HG03060 (cell line): ENCODE measurements around the gene ELMO1.

Experiments
- ATAC-seq: cut with Tn5 transposase; IDR thresholded peaks from one replicate; pipeline ENCODE4 v1.9.1; 2021; ENCODE audit warnings: low read depth, moderate number of reproducible peaks; ENCODE audit not compliant: unreplicated experiment

Gene ELMO1

DNA sequence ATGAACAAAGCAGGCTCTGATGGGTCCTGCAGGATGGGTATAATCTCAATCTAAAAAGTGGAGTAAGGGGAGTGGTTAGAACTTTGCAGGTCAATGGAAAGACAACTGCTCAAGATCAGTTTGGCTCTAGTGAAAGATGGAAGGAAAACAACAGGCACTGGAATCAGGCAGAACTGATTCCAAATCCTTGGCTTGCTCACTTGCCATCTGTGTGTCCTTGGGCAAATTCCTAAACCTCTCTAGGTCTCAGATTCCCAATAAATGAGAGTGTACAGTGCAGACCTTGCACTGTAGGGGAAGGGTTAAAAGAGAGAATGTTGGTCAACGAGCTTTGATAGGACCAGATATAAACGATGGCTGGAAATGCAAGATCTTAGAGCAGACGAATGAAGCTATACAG is 538.3 kb downstream of the ELMO1 start:
- no peak for ATAC-seq

DNA sequence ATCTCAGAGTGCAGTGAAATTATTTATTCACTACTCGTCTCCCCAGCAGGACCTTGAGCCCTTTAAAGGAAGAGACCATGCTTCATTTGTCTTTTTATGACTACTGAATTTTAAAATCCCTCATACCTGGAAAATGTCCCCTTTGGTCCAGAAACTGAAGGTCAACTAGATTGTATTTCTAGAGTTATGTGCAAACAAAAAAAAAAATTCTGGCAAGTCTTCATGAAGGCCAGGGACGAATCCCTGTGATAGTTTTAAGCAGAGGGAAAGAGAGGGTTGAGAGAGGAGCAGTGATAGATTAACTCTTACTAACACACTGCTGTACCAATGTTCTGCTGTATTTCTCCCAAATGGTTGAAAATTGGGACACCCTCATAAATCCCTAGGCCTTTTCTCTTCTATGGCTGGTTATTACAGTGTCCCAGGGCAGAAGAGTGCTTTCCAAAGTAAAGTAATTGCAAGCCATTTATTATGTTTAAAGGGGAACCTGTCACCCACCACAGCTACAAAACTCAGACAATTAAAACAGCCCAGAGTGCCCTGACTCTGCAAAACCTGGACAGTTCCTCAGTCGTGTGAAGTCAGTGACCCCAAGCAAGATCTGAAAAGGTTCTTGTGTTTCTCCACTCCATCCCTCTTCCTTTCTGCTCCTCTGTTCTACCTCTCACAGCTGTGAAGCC is 541.6 kb downstream of the ELMO1 start:
- no peak for ATAC-seq

DNA sequence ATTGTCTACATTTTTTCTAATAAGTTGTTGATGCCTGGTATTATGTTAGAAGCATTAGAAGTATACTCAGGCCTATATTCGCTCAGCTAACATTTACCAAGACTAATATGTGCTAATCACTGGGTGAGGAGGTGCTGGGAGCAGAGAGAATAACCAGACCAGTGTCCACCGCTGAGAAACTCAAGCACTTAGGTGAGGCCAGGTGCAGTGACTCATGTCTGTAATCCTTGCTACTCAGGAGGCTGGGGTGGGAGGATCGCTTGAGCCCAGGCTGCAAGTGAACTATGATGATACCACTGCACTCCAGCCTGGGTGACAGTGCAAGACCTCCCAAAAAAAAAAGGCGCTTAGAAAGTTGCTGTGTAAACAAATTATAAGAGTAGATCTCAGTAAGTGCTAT is 542.2 kb downstream of the ELMO1 start:
- no peak for ATAC-seq

DNA sequence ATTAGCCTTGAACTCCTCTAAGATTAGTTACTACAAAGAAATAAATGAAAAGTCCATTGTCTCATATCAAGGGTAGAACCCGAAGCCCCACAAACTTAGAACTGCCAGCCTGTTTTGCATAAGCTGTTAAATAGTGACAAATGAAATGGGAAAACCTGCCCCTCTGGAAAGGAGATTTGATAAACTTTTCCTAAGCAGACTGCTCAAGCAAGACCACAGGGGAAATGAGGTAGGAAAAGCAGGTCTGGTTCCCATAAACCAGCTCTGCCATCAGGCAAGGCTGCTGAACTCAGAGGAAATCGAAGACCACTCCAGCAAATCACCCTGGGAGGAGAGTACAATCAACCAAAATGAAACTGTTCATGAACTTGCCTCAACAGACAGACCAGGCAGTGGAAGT is 542.8 kb downstream of the ELMO1 start:
- ATAC-seq: no peak

DNA sequence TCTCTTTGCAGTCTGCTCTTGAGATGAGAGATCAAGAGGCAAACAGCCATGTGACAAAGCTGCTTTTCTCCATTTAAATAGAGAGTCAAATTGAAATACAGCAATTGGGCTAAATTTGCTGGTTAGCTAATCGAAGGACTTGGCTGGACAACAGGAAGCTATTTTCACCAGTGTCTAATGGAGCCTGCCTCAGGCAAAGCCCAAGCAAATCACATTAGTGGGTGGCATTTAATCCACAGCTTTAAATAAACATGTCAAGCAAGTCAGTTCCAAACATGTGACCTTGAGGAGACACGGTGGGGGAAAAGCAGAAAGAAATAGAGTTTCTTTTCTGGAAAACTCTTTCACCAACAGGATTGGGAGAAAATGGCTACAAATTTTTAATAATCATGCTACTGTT is 543.9 kb downstream of the ELMO1 start:
- no peak for ATAC-seq

DNA sequence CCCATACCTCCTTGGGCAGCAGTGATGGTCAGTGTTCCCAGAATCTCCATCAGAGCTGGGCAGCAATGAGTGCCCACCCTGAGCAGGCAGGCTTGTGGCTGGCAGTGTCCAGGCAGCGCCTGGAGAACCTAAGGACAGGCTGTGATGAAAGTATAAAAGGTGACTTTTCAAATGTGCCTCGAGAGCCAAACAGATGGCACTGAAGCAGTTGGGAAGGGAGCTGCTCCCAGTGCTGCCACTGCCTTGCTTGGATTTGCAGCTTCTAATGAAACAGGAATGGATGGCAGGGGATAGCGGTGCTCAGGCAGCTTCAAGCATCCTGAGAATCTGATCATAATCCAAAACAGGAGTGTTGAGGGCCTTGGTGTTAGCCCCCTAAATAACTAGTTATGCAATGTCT is 544.6 kb downstream of the ELMO1 start:
- no peak for ATAC-seq

DNA sequence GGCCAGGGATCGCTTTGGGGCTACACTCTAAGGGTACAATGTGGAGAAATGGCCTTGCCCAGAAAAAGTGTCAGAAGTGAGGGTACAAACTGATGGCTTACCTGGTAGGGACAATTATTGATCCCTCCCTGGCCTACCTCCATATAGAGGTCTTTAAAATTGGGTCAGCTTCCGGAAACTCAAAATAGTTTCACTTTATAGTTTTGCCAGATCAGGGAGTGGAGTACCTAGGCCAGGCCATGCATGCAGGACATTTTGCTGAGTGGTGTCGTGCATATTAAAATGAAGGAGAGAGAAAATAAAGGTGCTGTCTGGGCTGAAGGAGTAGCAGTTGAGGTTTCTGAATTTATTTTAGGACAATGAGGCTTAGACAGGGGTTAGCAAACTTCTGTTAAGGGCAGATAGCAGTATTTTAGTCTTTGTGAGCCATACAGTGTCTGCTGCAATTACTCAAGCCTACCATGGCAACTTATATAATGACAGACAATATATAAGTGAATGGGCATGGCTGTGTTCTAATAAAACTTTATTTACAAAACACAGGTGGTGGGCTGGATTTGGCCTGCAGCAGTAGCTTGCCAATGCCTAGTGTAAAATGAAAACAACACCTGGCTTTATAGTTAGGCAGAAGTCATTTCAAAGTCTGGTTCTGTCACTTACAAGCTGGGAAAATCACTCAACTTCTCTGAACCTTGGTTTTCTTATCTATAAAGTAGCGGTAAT is 547.5 kb downstream of the ELMO1 start:
- no peak for ATAC-seq

DNA sequence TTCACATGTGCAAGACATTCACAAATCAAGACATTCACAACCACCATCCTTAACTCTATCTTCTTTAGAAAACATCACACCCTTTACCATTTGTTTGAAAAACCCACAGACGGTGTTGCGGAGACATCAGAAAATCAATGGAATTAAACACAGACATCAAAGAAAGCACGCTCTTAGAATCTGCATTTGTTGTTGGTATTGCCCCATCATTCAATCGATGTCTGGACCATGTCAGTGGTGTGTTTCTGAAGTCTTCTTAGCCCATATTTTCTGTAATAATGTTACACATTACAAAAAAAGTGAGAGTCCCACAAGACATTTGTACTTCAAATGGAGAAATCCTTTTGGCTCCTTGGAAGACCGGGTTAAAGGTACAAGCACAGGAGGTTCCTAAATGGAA is 550.5 kb downstream of the ELMO1 start:
- no peak for ATAC-seq

DNA sequence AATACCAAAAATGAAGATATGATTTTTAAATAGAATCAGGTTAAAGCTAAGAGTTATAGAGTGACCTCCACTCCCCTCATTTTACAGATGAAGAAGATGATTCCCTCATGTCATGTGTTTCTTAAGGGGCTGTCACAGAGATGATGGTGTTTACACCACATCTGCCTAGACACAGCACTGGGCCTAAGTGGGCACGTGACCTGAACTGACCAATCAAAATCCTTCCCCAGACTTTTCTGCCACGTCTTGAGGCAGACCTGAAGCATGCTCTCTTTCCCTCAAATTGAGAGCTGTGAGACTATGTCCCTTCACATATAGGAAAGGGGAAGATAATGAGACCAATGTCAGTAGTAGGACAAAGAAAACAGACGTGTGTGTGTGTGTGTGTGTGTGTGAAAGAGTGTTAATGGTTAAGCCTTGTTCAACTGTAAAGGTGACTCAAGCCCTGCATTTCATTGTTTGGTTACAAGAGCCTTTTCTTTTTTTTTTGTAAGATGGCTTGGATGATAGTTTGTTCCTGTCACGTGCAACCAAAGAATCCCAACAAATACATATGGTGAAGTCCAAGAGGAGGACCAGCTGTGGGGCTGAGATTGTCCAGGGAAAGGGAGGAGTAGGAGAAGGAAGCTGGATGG is 551.6 kb downstream of the ELMO1 start:
- ATAC-seq: no peak

DNA sequence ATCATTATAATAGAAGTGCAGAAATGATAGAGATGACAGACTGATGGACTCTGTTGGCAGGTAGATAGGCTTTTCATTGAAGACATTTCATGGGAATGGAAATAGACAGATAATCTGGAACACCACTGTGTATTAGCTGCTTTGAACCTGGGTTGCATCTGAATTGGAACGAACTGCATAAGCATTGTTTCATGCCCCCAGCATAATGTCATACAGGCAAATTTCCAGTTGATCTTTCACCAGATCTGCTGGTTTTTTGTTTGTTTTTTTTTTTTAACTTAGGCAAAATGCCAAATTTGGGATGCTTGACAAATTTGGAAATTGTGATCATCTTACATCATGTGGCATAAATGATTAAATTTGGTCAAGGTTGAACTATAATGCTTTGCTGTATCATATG is 552.2 kb downstream of the ELMO1 start:
- no peak for ATAC-seq

DNA sequence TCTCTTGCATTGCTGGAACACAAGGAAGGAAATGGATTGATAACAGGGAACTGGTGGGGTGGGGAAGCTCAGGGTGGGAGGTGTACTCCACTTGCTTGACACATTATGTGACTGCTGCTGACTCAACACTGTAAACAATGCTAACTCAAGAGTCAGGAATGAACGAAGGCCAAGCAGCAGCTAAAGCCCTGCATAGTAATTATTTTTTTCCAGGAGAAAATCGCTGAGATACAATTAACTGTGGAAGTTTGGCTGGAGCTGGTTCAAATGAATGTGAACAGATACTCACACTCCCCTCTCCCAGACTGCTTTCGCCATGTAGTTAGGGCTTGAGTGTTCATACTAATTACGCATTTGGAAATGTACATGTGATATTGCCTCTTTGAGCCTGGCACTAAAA is 553.5 kb downstream of the ELMO1 start:
- no peak for ATAC-seq

DNA sequence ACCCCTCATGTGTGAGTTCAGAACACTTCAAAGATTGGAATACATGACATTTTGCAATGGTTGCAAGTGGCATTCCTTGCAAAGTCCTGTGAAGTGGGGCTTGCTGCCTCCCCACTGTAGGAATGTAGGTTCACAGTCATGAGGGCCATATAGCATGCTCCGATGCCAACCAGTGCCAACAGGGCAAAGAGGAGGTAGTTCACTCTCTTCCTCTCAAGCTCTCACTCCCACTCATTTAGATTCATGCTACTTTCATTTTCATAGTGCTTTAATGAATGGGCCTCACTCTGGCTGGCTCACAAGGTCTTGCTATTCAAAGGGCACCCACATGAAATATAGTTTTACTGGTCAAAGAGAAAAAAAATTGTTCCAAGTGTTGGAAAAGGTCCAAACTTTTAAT is 554.5 kb downstream of the ELMO1 start:
- no peak for ATAC-seq

DNA sequence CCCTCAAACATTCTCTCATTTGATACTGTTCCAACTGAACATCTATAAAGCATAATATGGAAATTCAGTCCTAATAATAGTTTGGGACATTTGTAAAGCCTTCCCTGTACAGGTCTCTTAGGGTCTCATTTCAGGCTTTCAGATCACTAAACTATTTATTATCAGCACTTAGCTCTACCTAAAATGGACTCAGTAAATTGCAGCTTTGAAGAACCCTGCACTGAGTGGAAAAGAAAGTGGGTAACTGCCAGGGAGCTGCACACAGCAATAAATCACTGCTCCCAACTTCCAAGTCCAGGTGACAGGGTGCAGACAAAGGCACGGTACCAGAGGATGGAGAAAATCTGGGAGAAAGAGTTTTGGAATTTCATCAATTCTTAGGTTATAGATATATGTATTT is 559.5 kb downstream of the ELMO1 start:
- ATAC-seq: no peak

DNA sequence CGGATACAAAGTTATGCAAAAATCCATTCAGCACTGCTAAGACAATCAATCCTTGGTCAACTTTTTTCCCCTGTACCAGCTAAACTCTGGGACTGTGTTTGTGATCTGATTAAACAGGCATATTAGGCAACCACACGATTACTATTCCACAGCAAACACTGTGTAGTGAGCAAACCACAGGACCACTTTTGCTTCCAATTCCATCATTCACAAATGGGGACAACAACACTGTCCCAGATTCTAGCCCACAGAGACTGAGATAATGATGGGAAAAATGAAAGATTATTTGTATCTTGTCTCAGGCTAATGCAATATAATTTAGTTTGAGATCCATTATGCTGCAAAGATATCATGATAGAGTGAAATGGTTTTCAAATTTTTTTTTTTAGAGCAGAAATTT is 560.7 kb downstream of the ELMO1 start:
- no peak for ATAC-seq

DNA sequence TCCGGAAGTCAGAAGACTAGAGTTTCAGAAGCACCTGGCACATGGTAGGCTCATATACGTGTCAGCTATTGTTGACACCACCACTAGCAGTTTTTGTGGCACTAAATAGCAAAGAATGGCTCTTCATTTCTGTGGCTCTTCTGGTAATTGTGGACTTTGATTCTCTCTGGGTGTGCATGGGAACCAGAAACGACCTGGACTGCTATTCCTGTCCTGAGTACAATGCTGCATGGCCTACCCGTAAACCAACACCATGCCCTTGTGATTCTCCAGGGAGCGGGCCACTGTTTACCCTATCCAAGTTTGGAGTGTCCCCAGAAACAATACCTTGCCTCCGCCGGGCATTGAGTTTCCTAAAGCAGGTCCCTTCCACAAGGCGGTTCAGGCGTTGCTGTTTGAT is 561.4 kb downstream of the ELMO1 start:
- ATAC-seq: no peak

DNA sequence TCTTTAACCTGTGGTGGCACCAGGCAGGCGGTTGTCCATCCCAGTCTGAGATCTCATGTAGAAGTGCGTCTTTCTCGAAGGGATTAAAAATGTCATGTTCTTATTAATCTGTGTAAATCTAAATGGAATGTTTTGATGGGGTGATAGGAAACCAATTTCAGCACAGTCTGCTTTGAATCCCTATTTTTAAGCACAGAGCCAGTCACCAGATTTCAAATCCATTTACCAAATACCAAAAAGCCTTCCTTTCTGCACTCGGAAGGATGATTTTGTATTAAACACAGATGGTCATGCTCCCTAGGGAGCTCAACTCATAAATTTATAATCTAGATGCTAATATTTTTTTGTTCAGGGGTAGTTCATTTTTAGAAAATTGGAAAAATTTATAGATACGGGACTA is 563.8 kb downstream of the ELMO1 start:
- ATAC-seq: no peak

DNA sequence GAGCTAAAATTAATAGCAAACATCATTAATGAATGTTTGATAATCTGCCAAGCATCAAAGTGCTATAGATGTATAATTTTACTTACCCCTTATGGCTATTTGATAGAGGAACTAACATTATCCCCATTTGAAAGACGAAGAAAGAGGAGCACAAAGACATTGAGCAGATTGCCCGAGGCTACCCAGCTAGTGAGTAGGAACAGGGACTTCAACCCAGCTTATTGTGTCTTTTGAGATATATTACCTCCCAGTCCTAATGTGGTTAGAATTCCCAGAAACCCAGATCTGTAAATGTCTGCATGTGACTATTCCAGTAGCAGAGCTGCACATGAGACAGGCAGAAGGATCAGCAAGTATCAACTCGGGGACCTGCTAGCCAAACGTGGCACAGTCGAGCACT is 564.3 kb downstream of the ELMO1 start:
- no peak for ATAC-seq

DNA sequence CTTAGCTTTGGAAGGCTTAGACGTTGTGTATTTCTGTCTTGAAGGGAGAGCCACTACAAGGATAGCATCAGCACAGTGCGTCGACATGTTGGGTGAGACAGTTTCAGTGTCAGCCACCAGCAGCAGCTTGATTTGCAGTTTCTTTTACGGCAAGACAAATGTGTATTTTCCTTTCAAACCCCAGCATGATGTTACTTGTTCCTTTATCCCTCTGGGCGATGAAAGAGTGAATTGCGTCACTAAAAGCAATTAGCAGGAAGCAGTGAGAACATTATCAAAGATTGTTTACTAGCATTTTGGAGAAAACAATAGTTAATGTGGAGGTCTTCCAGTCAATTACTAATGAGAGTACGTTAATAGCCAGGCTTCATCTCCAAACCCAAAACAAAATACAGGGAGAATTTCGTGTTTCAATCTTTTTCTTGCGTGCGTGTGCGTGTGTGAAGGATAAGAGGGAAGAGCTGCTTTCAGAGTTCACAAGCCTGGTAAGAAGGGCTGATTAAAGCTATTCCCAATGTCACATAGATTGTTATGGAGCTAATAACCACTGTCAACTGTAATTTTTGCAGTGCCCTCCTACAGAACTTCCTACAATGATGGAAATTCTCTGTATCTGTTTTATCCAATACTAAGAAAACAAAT is 567.3 kb downstream of the ELMO1 start:
- no peak for ATAC-seq

DNA sequence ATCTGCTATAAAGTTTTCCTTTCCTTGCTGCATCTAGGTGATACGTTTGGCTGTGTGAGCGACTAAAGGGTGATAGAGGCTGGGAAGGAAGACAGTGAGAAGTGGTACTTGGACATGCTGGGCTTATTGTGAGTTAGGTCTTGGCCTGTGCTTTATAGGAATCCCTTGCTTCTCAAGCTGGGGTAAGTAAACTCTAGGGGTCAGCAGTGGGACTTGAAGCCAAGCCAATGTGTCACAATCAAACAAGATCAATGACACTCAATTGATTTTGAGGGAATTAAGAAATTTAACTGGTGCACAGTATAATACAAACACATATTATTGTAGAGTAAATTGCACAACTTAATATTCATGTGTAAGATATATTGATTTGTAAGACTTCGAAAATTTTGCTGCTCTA is 568.6 kb downstream of the ELMO1 start:
- no peak for ATAC-seq

DNA sequence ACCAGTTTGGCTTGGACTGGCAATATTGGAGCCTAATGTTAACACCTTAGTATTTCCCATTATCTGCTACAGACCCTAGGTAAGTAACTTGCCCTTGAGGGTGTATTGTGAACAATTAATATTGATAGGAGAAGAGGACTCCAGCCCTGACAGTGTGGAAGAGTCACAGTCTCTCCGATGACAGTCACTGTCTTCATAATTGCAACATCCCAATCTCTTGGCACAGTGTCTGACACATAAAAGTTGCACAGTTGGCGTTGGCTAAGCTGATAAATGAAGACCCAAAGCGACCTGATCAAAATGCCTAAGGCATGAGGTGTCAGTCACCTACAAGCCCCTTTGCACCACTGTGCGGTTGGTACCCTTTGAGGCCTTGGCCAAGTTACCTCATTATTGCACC is 569.6 kb downstream of the ELMO1 start:
- no peak for ATAC-seq

DNA sequence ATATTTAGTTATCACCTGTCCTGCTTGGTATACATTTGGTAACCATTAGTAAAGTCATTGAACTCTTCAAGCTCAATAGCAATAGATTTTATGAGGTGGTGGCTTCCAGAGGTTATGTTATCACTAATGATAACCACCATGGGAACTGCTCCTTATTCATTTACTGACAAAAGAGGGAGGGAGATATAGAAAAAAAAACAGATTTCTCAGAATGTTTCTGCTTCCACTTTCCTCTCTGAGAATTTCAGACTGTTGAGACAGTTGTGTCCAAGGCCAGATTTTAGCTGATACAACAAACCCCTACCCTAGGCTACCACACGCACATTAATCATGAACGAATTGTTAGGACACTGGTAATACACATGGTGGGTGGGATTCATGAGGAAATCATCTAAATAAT is 570.4 kb downstream of the ELMO1 start:
- no peak for ATAC-seq

DNA sequence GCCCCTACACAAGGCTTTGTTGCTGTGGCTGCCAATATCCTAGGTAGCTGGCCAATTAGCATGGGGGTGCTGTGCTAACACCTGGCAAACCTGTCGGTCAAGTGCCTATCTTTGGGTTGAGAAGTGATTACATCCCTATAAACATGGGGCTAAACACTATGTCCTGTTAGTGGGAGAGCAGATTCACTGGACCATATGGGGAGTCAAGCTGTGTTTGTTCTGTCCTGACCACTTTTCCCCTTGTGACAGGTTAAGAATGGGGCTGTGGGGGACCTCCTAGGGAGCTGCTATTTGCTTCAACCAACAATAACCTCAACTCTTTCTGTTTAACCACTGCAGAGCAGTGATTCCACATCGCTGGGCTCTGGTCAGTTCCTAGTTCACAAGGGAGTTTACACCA is 572.9 kb downstream of the ELMO1 start:
- ATAC-seq: no peak
